ENCODE data around the gene NIPAL3. TPM values are rescaled to one million over a fixed set of nuclear protein-coding genes. Genes with fewer than 3 reads are reported as not detected.

The NIPAL3 gene
- total RNA-seq, 1 donor from 2014 or later: 21.3 TPM

- Mint-ChIP-seq H3K9me3 (peaks cover 8% of the 10 kb centered on the region), H3K36me3 (no peaks in the 10 kb centered on the region), H3K27ac (no peak overlapping the region), H3K27me3 (ENCODE audit: low read depth) (peaks cover 16% of the 10 kb centered on the region), H3K4me3 (no peak overlapping the region), H3K4me1 (peaks cover 3% of the 10 kb centered on the region)
- no peak for DNase-seq (ENCODE audit: low spot score in 2 of 2, unreplicated experiment in 2 of 2)
- TF ChIP-seq CTCF (IDR thresholded peaks at IDR 0.05; ENCODE audit: unreplicated experiment): no peak
Measured at GRCh38 chr1:24493785-24494184, 78.2 kb downstream of the NIPAL3 start.

- TF ChIP-seq CTCF (IDR thresholded peaks at IDR 0.05; ENCODE audit: unreplicated experiment): no peak
- peaks cover 33% of the 10 kb centered on the region for H3K27me3 Mint-ChIP-seq (ENCODE audit: low read depth)
- peaks cover 7% of the 10 kb centered on the region for H3K4me1 Mint-ChIP-seq
- DNase-seq (ENCODE audit: low spot score in 2 of 2, unreplicated experiment in 2 of 2): no peak
- no peak overlapping the region for H3K27ac Mint-ChIP-seq
- no peak overlapping the region for H3K4me3 Mint-ChIP-seq
- no peaks in the 10 kb centered on the region for H3K36me3 Mint-ChIP-seq
- H3K9me3 Mint-ChIP-seq: no peaks in the 10 kb centered on the region
Measured at GRCh38 chr1:24498589-24498988, 83.0 kb downstream of the NIPAL3 start.

- no peak overlapping the region for H3K27ac Mint-ChIP-seq
- no peak for TF ChIP-seq CTCF (IDR thresholded peaks at IDR 0.05; ENCODE audit: unreplicated experiment)
- no peaks in the 10 kb centered on the region for H3K9me3 Mint-ChIP-seq
- no peak overlapping the region for H3K4me3 Mint-ChIP-seq
- H3K4me1 Mint-ChIP-seq: peaks cover 15% of the 10 kb centered on the region
- no peak for DNase-seq (ENCODE audit: low spot score in 2 of 2, unreplicated experiment in 2 of 2)
- H3K27me3 Mint-ChIP-seq (ENCODE audit: low read depth): peaks cover 41% of the 10 kb centered on the region
- H3K36me3 Mint-ChIP-seq: no peaks in the 10 kb centered on the region
Measured at GRCh38 chr1:24500448-24501048, 84.9 kb downstream of the NIPAL3 start.

- DNase-seq (ENCODE audit: low spot score in 2 of 2, unreplicated experiment in 2 of 2): no peak
- no peak for TF ChIP-seq CTCF (IDR thresholded peaks at IDR 0.05; ENCODE audit: unreplicated experiment)
- Mint-ChIP-seq H3K4me1 (peaks cover 15% of the 10 kb centered on the region), H3K9me3 (no peaks in the 10 kb centered on the region), H3K27me3 (ENCODE audit: low read depth) (peaks cover 38% of the 10 kb centered on the region), H3K36me3 (no peaks in the 10 kb centered on the region), H3K27ac (no peak overlapping the region), H3K4me3 (peak overlapping the region; percentile 80)
Measured at GRCh38 chr1:24501371-24502064, 85.9 kb downstream of the NIPAL3 start.

GRCh38 chr1:24502065-24502708 lies 86.6 kb downstream of the NIPAL3 start:
- H3K9me3 Mint-ChIP-seq: no peaks in the 10 kb centered on the region
- peak overlapping the region; percentile 63 for H3K27ac Mint-ChIP-seq
- H3K4me1 Mint-ChIP-seq: peaks cover 15% of the 10 kb centered on the region
- DNase-seq (ENCODE audit: low spot score in 2 of 2, unreplicated experiment in 2 of 2): peak; percentile 33 to 69
- peak overlapping the region; percentile 80 for H3K4me3 Mint-ChIP-seq
- H3K36me3 Mint-ChIP-seq: no peaks in the 10 kb centered on the region
- TF ChIP-seq CTCF (IDR thresholded peaks at IDR 0.05; ENCODE audit: unreplicated experiment): no peak
- peaks cover 38% of the 10 kb centered on the region for H3K27me3 Mint-ChIP-seq (ENCODE audit: low read depth)

All from mesothelial cell of epicardium (in vitro differentiated cells).